Lung (tissue), 16 donors: ENCODE data around the gene ZNF573. TPM values are rescaled to one million over a fixed set of nuclear protein-coding genes. Genes with fewer than 3 reads are reported as not detected.
"Not testable (repeated sequence)": the region's sequence is repeated elsewhere in the genome, so short reads cannot be mapped to it uniquely, and the experiment has no call there.

Experiments used
- ATAC-seq: fragments of 200-7000 bp; cut with Tn5 transposase; one replicate; pipeline ENCODE4 v1.9.1; 2020; ENCODE audit warnings: moderate number of reproducible peaks; ENCODE audit not compliant: insufficient read depth, low FRiP score
- DNase-seq, 3 donors: peaks; one replicate each; pipeline ENCODE4 v3.0.0-alpha.2; 2013 to 2017
- H3K27ac ChIP-seq, 2 donors: one replicate each; pipeline ENCODE4 v1.5.1; 2013; ENCODE audit warnings: mild to moderate bottlenecking in 2 of 2, moderate library complexity in 2 of 2, control low read depth in 1 of 2, inconsistent platforms in 1 of 2, low read depth in 1 of 2, low read length in 1 of 2
- H3K27me3 ChIP-seq, 3 donors: one replicate each; pipeline ENCODE4 v1.5.1; 2013; ENCODE audit warnings: low read length in 2 of 3; ENCODE audit not compliant: control insufficient read depth in 3 of 3, insufficient read depth in 3 of 3
- H3K36me3 ChIP-seq, 4 donors: one replicate each; pipeline ENCODE4 v1.5.1; 2013; ENCODE audit warnings: low read length in 4 of 4, mild to moderate bottlenecking in 1 of 4, moderate library complexity in 1 of 4; ENCODE audit not compliant: control insufficient read depth in 4 of 4, insufficient read depth in 4 of 4
- H3K4me1 ChIP-seq, 5 donors: one replicate each; pipeline ENCODE4 v1.5.1; 2013; ENCODE audit warnings: low read length in 5 of 5, mild to moderate bottlenecking in 2 of 5, moderate library complexity in 1 of 5; ENCODE audit not compliant: control insufficient read depth in 5 of 5, insufficient read depth in 5 of 5
- H3K4me3 ChIP-seq: one replicate; pipeline ENCODE4 v1.5.1; 2013; ENCODE audit warnings: mild to moderate bottlenecking, control low read depth, moderate library complexity
- H3K9ac ChIP-seq, 2 donors: one replicate each; pipeline ENCODE4 v1.5.1; 2013; ENCODE audit warnings: low read length in 2 of 2, control low read depth in 1 of 2; ENCODE audit not compliant: insufficient read depth in 1 of 2
- H3K9me3 ChIP-seq, 4 donors: one replicate each; pipeline ENCODE4 v1.5.1; 2013; ENCODE audit warnings: low read length in 3 of 4, mild to moderate bottlenecking in 1 of 4, moderate library complexity in 1 of 4; ENCODE audit not compliant: control insufficient read depth in 4 of 4, insufficient read depth in 3 of 4
- CTCF ChIP-seq: IDR thresholded peaks from 2 replicates; pipeline ENCODE4 v1.5.1; 2012; ENCODE audit warnings: mild to moderate bottlenecking; ENCODE audit errors: control extremely low read depth, extremely low read depth
- WGBS, 2 donors: extraction: QIAGEN DNeasy Blood & Tissue Kit; methylation state at CpG; one replicate each; pipeline ENCODE4 v1.1.7; 2013; 5-methylcytosine and 5-hydroxymethylcytosine counted together
- long read RNA-seq, 5 donors: transcript quantifications; one replicate each; lab custom pipeline, GENCODE V29; 2026
- polyA plus RNA-seq, 2 donors: library from polyadenylated mRNA; stranded (reverse); fragments of 200-250 nt; gene quantifications; one replicate each; pipeline ENCODE4 v1.2.1, GENCODE V29; 2013
- total RNA-seq, 2 donors: library from RNA; depleted of rRNA in 1 of 2; stranded (reverse); fragments of >200 nt in 1 of 2; gene quantifications; one replicate each; pipeline ENCODE4 v1.2.1, GENCODE V29; 2014 to 2021
- donor health status: control.
- donor health status: control.
- donor health status: Bipolar disorder and iron deficiency.
- donor health status: healthy.
- donor health status: DM: yes; HTN: yes; CAD: no.

ZNF573 gene
- 10 to 100 TPM in 1 of 2 donors, 1 to 10 TPM in 1; 9.1 to 25.0 TPM for total RNA-seq
- 1 to 10 TPM; 1.1 to 1.4 TPM for polyA plus RNA-seq
- long read RNA-seq, donor 1, partial matches to known transcripts = 0 of 2 reads
- long read RNA-seq, donor 1, other reads (novel, unspliced or antisense) = 0 of 2 reads
- long read RNA-seq, donor 2, partial matches to known transcripts = 19 of 19 reads
- long read RNA-seq, donor 2, other reads (novel, unspliced or antisense) = 0 of 19 reads
- long read RNA-seq, donor 3, partial matches to known transcripts = 13 of 13 reads
- long read RNA-seq, donor 3, other reads (novel, unspliced or antisense) = 0 of 13 reads
- long read RNA-seq, donor 4 = 0 reads
- long read RNA-seq, donor 5, partial matches to known transcripts = 31 of 32 reads
- long read RNA-seq, donor 5, other reads (novel, unspliced or antisense) = 0 of 32 reads

- Histone ChIP-seq H3K9me3 (peaks cover 0 to 4% (median 1%) of the 10 kb centered on the region in 4 donors), H3K36me3 (no peaks in the 10 kb centered on the region), H3K4me1 (peaks cover 0 to 12% (median 3%) of the 10 kb centered on the region in 5 donors), H3K27me3 (no peaks in the 10 kb centered on the region), H3K27ac (peak within 1 kb of the TSS; percentile 82 to 92), H3K9ac (peak within 1 kb of the TSS; percentile 64 to 95), H3K4me3 (peak within 1 kb of the TSS; percentile 79)
- WGBS, 2 donors = 0 to 1% methylated on average over 47 of the region's 47 CpGs
- ATAC-seq (peak; percentile 96), DNase-seq (peak; percentile 87 to 96 (median 96))
- no peak for TF ChIP-seq CTCF
Observed at GRCh38 chr19:37779127-37780005, at the start of gene ZNF573. Gene ZNF573, minus strand, starts transcription at chr19:37779586. Its CDS starts 5,857 bp downstream, at chr19:37773729.

GRCh38 chr19:37817180-37817981 lies 38.0 kb upstream of the ZNF573 start:
- H3K36me3 ChIP-seq = peaks cover 0 to 16% (median 10%) of the 10 kb centered on the region in 4 donors
- ATAC-seq (peak; percentile 53), DNase-seq (peak; percentile 88 to 91 (median 91))
- H3K9me3 ChIP-seq = peaks cover 0 to 29% (median 2%) of the 10 kb centered on the region in 4 donors
- peak overlapping the region; percentile 75 to 86 for H3K9ac ChIP-seq
- no peak for TF ChIP-seq CTCF
- H3K27me3 ChIP-seq = no peaks in the 10 kb centered on the region
- H3K4me1 ChIP-seq = no peaks in the 10 kb centered on the region
- peak overlapping the region; percentile 59 for H3K4me3 ChIP-seq
- WGBS, 2 donors = 2 to 5% methylated on average over 59 to 60 of the region's 60 CpGs
- peak overlapping the region in 1 of 2 donors; percentile 39 for H3K27ac ChIP-seq

GRCh38 chr19:37815611-37816010 lies 36.2 kb upstream of the ZNF573 start:
- not testable (repeated sequence) for H3K27ac ChIP-seq, H3K27me3 ChIP-seq, H3K36me3 ChIP-seq, ATAC-seq, H3K9ac ChIP-seq, DNase-seq, H3K4me1 ChIP-seq, H3K4me3 ChIP-seq
- H3K9me3 ChIP-seq = peaks cover 0 to 33% (median 3%) of the 10 kb centered on the region in 4 donors
- 81 to 84% methylated on average over 5 of the region's 5 CpGs for WGBS, 2 donors
